ENCODE results near the gene ANKH. TPM values are rescaled to one million over a fixed set of nuclear protein-coding genes. Genes with fewer than 3 reads are reported as not detected.

Gene ANKH
- polyA plus RNA-seq, 3 donors = 2.4 to 6.3 (median 3.1) TPM

- intact Hi-C loops (cut with micrococcal nuclease) = no loop called here
- no peak overlapping the region for H3K4me2 ChIP-seq (replicated peaks; ENCODE audit: extremely low read depth, low read length, poor library complexity, severe bottlenecking)
- Mint-ChIP-seq H3K9me3 (peaks cover 0 to 1% (median 0%) of the 10 kb centered on the region in 7 donors), H3K27ac (peak overlapping the region in 1 of 7 donors; percentile 30), H3K4me3 (no peak overlapping the region), H3K36me3 (peaks cover 8 to 25% of the 10 kb centered on the region in 2 donors), H3K27me3 (ENCODE audit: low read depth in 3 of 3) (peaks cover 0 to 3% (median 3%) of the 10 kb centered on the region in 3 donors), H3K4me1 (peaks cover 2% of the 10 kb centered on the region)
- no peaks in the 10 kb centered on the region for H3K27me3 ChIP-seq (ENCODE audit: control insufficient read depth in 2 of 2, insufficient read depth in 2 of 2, low read length in 2 of 2)
- no peaks in the 10 kb centered on the region for H4K20me1 ChIP-seq (ENCODE audit: insufficient read depth, low read length)
- no peak overlapping the region for H3K27ac ChIP-seq (ENCODE audit: low read depth in 1 of 2, low read length in 2 of 2)
- no peak overlapping the region for H2AFZ ChIP-seq (ENCODE audit: insufficient read depth, low read depth, low read length, poor library complexity, severe bottlenecking)
- H3K36me3 ChIP-seq (replicated peaks in 1 of 2; ENCODE audit: control insufficient read depth in 1 of 2, insufficient read depth in 2 of 2, low read length in 2 of 2) = no peaks in the 10 kb centered on the region
- no peak overlapping the region for H3K4me3 ChIP-seq (replicated peaks in 1 of 3; ENCODE audit: low read depth in 2 of 3, low read length in 3 of 3)
- no peaks in the 10 kb centered on the region for H3K79me2 ChIP-seq (ENCODE audit: insufficient read depth, low read length)
- no peak for TF ChIP-seq CTCF (IDR thresholded peaks at IDR 0.05)
- H3K9me3 ChIP-seq (replicated peaks in 1 of 2; ENCODE audit: control insufficient read depth in 1 of 2, insufficient read depth in 1 of 2, low read length in 2 of 2) = no peaks in the 10 kb centered on the region
- 100% methylated on average over 5 of the region's 5 CpGs for WGBS (ENCODE audit: insufficient coverage)
- no peak overlapping the region for H3K9ac ChIP-seq (ENCODE audit: insufficient read depth, low read length, poor library complexity, severe bottlenecking)
- no peak for DNase-seq
- H3K4me1 ChIP-seq (ENCODE audit: control insufficient read depth in 1 of 2, insufficient read depth in 2 of 2, low read length in 2 of 2) = no peaks in the 10 kb centered on the region
Observed at GRCh38 chr5:14750712-14751111, 120.9 kb downstream of the ANKH start.

- H3K27me3 ChIP-seq (ENCODE audit: control insufficient read depth in 2 of 2, insufficient read depth in 2 of 2, low read length in 2 of 2) = no peaks in the 10 kb centered on the region
- no peaks in the 10 kb centered on the region for H3K79me2 ChIP-seq (ENCODE audit: insufficient read depth, low read length)
- no peaks in the 10 kb centered on the region for H3K4me1 ChIP-seq (ENCODE audit: control insufficient read depth in 1 of 2, insufficient read depth in 2 of 2, low read length in 2 of 2)
- no peak overlapping the region for H3K4me2 ChIP-seq (replicated peaks; ENCODE audit: extremely low read depth, low read length, poor library complexity, severe bottlenecking)
- H3K9me3 ChIP-seq (replicated peaks in 1 of 2; ENCODE audit: control insufficient read depth in 1 of 2, insufficient read depth in 1 of 2, low read length in 2 of 2) = no peaks in the 10 kb centered on the region
- H3K4me1 Mint-ChIP-seq = peaks cover 2% of the 10 kb centered on the region
- H3K27ac ChIP-seq (ENCODE audit: low read depth in 1 of 2, low read length in 2 of 2) = no peak overlapping the region
- intact Hi-C loops (cut with micrococcal nuclease) = no loop called here
- H3K9me3 Mint-ChIP-seq = peaks cover 0 to 1% (median 0%) of the 10 kb centered on the region in 7 donors
- H3K4me3 ChIP-seq (replicated peaks in 1 of 3; ENCODE audit: low read depth in 2 of 3, low read length in 3 of 3) = no peak overlapping the region
- H3K27me3 Mint-ChIP-seq (ENCODE audit: low read depth in 3 of 3) = peaks cover 0 to 3% (median 3%) of the 10 kb centered on the region in 3 donors
- H3K9ac ChIP-seq (ENCODE audit: insufficient read depth, low read length, poor library complexity, severe bottlenecking) = no peak overlapping the region
- 75% methylated on average over 1 of the region's 4 CpGs for WGBS (ENCODE audit: insufficient coverage)
- no peak overlapping the region for H3K4me3 Mint-ChIP-seq
- peaks cover 8 to 23% of the 10 kb centered on the region in 2 donors for H3K36me3 Mint-ChIP-seq
- no peak for TF ChIP-seq CTCF (IDR thresholded peaks at IDR 0.05)
- DNase-seq = no peak
- H2AFZ ChIP-seq (ENCODE audit: insufficient read depth, low read depth, low read length, poor library complexity, severe bottlenecking) = no peak overlapping the region
- no peaks in the 10 kb centered on the region for H3K36me3 ChIP-seq (replicated peaks in 1 of 2; ENCODE audit: control insufficient read depth in 1 of 2, insufficient read depth in 2 of 2, low read length in 2 of 2)
- H4K20me1 ChIP-seq (ENCODE audit: insufficient read depth, low read length) = no peaks in the 10 kb centered on the region
- no peak overlapping the region for H3K27ac Mint-ChIP-seq
Observed at GRCh38 chr5:14749579-14750101, 121.9 kb downstream of the ANKH start.
